GM21390 (cell line): ENCODE measurements around the gene ELOVL2.

ENCODE experiments used
- ATAC-seq: cut with Tn5 transposase; IDR thresholded peaks from one replicate; pipeline ENCODE4 v1.9.1; 2021; ENCODE audit not compliant: unreplicated experiment

ELOVL2 gene

DNA sequence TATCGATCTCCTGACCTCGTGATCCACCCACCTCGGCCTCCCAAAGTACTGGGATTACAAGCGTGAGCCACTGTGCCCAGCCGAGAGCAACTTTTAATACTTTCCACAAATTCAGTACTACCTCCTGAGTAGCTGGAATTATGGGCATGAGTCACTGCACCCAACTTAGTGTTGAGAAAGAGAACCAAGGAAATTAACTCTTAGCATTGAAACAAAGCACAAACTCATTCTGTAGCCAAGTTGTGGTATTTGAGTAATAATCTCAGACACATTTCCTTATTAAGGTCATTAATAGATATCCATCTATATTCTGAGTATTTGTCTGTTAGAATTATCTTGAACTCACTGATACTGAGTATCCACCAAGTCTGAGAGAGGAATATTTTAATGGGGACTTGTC, 14.3 kb upstream of the ELOVL2 start:
- no peak for ATAC-seq

DNA sequence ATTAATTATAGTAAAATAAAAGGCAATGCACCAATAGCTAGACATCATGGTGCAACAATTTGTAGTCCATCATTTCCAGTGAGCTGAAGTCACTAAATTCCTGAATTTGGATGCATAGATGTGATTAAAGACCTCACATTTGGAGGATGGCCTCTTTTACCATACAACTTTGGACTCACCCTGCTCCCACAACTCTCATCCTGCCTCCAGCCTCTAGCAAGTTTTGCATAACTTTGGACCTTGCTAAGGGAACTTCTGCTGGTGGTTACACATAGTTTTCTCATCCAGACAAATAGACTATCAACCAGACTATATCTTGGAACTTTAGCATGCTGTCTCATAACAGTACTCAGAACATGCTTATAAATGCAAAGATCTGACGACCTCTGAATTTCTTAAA, 12.8 kb upstream of the ELOVL2 start:
- ATAC-seq = no peak

- no peak for ATAC-seq
These were observed 11.1 kb upstream of the ELOVL2 start for GRCh38 chr6:11055127-11055627.

DNA sequence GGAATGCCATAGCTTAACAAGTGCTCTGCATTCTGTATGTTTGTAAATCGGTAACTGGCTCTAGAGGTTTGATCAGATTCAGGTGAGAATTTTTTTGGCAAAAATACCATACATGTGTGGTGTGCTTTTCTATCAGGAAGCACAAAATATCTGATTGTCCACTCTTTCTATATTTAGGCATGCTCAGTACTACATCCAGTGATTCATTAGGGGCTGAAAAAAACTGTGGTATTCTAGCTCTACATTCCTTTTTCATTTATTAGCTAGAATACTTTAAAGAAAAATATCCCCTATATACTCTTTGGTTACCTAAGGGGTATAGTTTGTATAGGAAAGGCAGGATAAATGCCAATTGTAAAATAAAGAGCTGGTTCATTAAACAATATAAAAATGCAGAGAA, 10.6 kb upstream of the ELOVL2 start:
- no peak for ATAC-seq

DNA sequence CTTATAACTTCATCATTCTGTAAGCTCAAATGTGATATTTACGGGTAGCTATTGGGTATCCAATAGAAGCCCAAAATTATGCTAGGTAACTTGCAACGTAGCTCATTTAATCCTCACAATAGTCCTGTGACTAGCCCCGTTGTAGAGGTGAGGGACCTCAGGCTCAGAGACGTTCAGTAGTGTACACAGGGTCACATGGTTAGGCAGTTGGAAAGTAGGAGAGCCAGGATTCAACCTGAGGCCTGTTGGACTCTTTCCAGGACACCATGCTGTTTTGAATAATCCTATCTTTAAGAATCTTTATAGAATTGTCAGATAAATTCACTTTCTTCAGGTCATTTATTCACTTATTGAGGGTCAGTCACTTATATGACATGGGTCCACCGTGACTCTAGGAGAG, 9.2 kb upstream of the ELOVL2 start:
- ATAC-seq = no peak

GRCh38 chr6:11050731-11051130, 6.6 kb upstream of the ELOVL2 start:
- ATAC-seq = no peak

DNA sequence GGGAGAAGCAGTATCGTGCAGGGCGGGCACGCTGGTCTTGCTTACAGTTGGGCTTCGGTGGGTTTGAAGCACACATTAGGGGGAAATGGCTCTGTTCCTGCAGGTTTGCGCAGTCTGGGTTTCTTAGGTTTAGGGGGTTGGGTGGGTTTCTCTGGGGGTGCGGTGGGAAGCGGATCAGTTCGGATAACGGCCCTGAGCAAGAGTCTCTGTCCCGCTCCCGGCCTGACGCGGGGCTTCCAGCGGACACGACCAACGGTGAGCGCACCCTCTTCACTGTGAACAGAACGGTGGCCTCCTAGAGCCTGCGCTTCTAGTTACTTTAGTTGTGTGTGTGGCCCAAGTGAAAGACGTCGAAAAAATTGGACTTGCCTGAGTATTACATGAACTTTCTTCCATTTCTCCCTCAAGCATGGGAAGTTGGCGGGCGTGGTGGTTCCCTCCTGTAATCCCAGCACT, 635 bp upstream of the ELOVL2 start:
- no peak for ATAC-seq

GRCh38 chr6:11043378-11043960, 636 bp downstream of the ELOVL2 start:
- peak; percentile 24 for ATAC-seq

DNA sequence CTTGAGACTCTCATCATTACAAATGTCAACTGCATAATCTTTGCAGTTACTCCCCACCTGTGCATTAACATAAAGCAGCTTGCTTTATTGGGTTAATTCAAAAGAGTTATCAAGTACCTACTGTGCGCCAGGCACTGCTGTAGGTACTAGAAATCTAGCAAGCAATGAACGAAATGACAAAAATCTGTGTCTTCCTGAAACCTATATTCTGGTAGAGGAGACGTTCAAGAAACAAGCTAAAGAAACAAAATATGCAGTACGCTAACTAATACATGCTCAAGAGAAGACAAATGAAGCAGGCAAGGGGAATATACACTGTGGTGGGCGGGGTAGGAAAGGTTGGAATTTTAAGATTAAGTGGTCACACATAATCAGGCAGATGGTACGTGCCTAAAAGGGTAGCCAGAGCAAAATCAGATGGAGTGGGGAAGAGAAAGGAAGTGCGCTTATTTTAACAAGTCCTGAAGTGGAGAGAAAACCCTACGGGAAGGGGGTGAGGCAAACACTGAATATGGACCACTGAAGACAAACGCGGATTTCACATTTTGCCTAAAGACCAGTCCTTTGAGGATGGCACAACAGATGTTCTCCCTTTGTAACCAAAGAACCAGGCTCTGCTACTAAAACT, 1.2 kb downstream of the ELOVL2 start:
- ATAC-seq = no peak

DNA sequence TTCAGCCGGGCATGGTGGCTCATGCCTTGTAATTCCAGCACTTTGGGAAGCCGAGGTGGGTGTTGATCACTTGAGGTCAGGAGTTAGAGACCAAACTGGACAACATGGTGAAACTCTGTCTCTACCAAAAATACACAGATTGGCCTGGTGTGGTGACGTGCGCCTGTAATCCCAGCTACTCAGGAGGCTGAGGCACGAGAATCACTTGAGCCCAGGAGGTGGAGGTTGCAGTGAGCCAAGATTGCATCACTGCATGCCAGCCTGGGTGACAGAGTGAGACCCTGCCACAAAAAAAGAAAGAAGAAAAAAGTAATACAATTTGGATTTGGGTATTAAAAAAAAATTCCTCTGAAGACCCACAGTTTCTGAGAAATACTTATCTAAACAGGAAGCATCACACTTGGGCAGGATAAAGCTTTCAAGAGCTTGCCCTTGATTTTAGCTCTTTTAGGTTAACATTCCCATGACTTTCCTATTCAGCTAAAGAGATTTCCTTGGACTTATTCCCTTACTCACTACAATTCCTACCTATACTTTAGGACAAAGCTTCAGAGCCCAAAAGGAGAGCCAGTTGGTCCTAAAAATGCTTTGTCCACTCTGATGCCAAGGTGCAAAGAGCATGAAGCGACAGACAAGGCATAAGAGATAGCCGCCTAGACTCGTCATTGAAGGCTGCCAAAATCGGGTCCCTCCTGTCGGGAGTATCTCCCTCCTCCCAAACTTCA, 1.9 kb downstream of the ELOVL2 start:
- no peak for ATAC-seq

DNA sequence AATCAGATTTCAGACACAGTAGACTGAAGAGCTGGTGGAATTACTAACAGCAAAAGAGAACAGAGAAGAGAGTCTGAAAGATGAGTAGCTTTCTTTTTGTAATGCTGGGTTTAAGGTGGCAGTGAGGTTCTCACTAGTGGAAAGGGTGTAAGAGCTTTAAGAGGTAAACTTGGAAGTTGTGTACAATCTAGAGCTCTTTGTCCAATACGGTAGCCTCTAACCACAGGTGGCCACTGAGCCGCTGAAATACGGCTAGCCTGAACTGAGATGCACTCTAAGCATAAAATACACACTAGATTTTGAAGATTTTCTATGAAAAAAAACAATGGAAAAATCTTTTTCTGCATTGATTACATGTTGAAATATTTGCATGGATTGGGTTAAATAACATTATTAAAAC, 4.0 kb downstream of the ELOVL2 start:
- no peak for ATAC-seq

- no peak for ATAC-seq
These were observed 5.1 kb downstream of the ELOVL2 start for GRCh38 chr6:11039040-11039439.

GRCh38 chr6:11036977-11037430, 7.1 kb downstream of the ELOVL2 start:
- ATAC-seq = no peak

DNA sequence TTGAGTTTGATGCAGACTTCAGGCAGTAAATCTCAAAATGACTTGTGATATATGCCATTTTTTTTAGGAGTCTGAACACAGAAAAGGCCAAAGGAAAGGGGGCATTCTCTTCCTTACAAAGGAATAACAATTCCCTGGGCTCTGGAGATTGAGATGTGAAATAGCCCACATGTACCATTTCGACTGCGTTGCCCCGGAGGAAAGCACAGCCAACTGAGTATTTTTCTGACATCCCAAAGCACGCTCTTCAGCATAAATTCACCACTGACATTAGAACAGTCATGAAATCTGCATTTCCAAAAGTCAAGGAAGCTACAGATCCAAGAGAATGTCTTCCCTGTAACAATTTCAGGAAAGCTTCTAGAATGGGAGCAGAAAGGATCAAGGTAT, 7.8 kb downstream of the ELOVL2 start:
- ATAC-seq = no peak

DNA sequence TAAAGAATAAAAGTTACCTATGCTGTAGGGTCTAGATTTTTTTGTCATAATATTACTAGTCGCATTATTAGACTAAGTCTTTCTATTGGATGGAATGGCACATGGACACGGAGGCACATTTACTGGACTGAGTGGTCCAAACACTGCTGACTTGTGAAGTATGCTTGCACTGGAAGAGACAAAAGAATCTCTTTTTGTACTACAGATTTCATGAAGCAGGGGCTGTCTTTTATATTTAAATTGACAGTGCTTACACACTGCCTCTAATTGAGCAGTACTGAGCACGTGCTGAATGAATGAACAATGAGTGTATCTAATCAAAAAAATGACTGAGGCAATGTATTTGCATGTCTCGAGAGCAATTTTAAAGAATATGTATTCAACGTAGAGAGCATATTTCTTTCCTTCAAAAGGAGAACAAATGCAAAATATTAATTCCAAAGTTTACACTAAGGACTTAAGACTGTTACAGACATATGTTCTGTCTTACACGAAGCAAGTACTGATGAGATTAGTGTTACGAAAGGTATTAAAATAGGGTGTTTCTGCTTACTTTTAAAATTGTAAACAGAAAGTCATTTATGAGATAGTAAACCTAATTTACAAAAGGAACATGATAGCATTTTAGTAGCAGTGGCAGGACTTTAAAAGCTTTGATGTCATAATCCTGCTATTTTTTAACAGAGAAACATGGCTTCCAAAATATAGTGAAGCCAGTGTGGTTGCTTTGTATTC, 8.3 kb downstream of the ELOVL2 start:
- ATAC-seq = no peak

DNA sequence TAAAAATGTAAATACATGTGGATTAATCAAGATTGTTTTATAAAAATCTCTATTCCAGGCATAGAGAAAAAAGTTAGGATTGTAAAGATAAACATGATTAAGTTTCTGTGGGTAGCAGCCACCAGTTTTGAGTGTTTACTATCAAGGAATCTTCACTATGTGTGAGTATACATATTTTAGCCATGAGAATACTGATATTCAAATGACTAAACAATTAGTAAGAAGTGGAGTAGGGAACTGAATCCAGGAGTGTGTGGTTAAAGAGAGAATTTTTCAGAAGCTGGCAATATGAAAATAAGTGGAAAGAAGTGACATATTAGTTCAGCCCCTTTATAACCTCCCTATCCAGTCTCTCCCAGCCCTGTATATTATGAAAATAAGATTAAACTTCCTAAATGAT, 10.3 kb downstream of the ELOVL2 start:
- no peak for ATAC-seq

- ATAC-seq = no peak
These were observed 13.2 kb downstream of the ELOVL2 start for GRCh38 chr6:11030904-11031303.

- ATAC-seq = no peak
These were observed 15.1 kb downstream of the ELOVL2 start for GRCh38 chr6:11028959-11029358.

DNA sequence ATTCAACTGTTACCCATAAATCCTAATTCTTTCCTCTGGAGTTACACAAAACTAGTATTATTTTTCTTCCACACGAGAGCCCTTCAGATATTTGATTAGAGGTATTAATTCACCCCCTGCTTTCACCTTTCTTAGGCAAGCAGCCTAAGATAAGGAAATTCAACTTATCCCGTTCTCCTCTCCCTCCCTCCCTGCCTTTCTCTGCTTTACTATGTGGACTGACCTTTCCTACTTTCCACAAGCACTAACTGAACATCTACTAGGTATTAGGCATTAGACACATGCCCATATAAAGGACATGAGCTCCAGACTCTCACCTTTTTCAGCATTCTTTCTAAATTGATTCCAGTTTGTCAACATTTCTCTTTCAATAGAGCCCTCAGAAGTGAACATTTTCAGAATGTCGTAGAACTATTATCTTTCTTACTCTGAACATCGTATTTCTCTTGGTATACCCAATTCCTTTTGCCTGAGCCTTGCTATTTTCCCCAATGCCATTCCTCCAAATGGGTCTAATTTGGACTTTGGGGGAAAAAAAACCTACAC, 16.5 kb downstream of the ELOVL2 start:
- no peak for ATAC-seq

GRCh38 chr6:11025921-11026635, 18.0 kb downstream of the ELOVL2 start:
- ATAC-seq = peak; percentile 86

DNA sequence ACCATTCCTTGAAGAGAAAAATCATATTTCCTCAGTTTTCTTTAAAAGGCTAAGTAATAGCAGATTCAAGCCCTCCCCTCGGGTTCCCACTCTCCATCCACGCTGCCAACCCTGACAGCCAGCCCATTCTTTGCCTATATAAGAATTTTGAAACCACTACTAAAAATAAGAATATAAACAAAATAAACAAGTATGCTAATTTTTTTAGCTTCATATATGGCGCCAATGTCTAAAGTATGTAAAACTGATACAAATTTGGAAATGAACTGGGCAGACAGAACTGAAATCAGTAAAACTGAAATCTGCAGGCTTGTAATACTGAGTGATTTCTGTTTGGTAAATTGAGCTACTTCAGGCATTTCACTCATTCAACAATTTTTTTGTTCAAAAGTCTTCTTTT, 19.0 kb downstream of the ELOVL2 start:
- ATAC-seq = no peak
